ENCODE data around the gene BTK. TPM values are rescaled to one million over a fixed set of nuclear protein-coding genes. Genes with fewer than 3 reads are reported as not detected.

BTK gene
- total RNA-seq, 2 experiments from 2014 or later: 0.42 to 0.49 TPM

- no peaks in the 10 kb centered on the region for H3K27me3 ChIP-seq (ENCODE audit: control insufficient read depth in 1 of 2, insufficient read depth in 2 of 2, low read length in 2 of 2)
- peaks cover 19% of the 10 kb centered on the region for H3K36me3 ChIP-seq (ENCODE audit: insufficient read depth, low read length)
- no peaks in the 10 kb centered on the region for H3K9me3 Mint-ChIP-seq
- intact Hi-C loops (cut with DNase I, micrococcal nuclease): loop anchor here (5.0 to 10.0 kb wide), 6 partner anchors 70 to 1445 kb away; partner anchors contain the start of genes ZMAT1 (in 2 of the 2), GPRASP1 (in 1 of the 2) and TIMM8A (in 1 of the 2)
- H3K4me3 Mint-ChIP-seq: peak overlapping the region; percentile 94
- DNase-seq: no peak
- H3K4me1 ChIP-seq (ENCODE audit: insufficient read depth, low read length): peaks cover 26% of the 10 kb centered on the region
- TF ChIP-seq, protein P1, sequence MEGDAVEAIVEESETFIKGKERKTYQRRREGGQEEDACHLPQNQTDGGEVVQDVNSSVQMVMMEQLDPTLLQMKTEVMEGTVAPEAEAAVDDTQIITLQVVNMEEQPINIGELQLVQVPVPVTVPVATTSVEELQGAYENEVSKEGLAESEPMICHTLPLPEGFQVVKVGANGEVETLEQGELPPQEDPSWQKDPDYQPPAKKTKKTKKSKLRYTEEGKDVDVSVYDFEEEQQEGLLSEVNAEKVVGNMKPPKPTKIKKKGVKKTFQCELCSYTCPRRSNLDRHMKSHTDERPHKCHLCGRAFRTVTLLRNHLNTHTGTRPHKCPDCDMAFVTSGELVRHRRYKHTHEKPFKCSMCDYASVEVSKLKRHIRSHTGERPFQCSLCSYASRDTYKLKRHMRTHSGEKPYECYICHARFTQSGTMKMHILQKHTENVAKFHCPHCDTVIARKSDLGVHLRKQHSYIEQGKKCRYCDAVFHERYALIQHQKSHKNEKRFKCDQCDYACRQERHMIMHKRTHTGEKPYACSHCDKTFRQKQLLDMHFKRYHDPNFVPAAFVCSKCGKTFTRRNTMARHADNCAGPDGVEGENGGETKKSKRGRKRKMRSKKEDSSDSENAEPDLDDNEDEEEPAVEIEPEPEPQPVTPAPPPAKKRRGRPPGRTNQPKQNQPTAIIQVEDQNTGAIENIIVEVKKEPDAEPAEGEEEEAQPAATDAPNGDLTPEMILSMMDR (IDR thresholded peaks at IDR 0.05): no peak
- no peaks in the 10 kb centered on the region for H3K27me3 Mint-ChIP-seq
- peaks cover 44% of the 10 kb centered on the region for H3K36me3 Mint-ChIP-seq (ENCODE audit: low read depth)
- no peaks in the 10 kb centered on the region for H3K9me3 ChIP-seq (ENCODE audit: control insufficient read depth in 1 of 2, insufficient read depth in 1 of 2, low read length in 2 of 2)
- ATAC-seq (ENCODE audit: poor library complexity): no peak
- POLR2A ChIA-PET: interaction anchor here (1.0 to 3.5 kb wide), 4 partner anchors 10 to 515 kb away, joined by 3 to 16 read pairs (median 8); partner anchors contain the start of genes ARMCX4, GLA, HNRNPH2 and RPL36A
- CTCF ChIA-PET: interaction anchor here (2.9 kb wide), 1 partner anchor 27 kb away, joined by 12 read pairs; the partner anchor contains the start of gene RPL36A
- peak overlapping the region; percentile 96 for H3K27ac Mint-ChIP-seq
- H3K4me1 Mint-ChIP-seq (ENCODE audit: low read depth): peaks cover 62% of the 10 kb centered on the region
- no peak overlapping the region for H3K4me3 ChIP-seq (ENCODE audit: low read length)
- no peak overlapping the region for H3K27ac ChIP-seq (ENCODE audit: low read depth in 1 of 2, low read length in 2 of 2)
Measured at GRCh38 chrX:101417190-101417589, 31.2 kb upstream of the BTK start.

DNA sequence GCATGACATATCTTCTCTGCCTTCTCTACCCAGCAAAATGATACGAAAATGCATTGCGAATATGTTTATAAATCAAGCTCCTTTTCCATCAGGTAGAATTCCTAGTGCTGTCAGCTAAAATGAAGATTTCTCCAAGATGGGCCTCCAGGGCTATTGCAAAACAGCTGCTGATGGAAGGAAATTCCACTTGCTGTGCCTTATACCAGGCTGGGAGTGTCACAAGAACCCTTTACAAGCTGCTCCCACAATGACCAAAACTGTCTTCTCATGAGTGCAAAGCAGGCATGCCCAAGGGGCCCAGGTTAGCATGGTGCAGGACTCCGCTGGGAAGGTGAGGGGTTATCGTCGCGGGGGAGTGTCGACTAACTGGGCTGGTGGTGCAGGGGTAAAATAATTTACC lies 30.7 kb upstream of the BTK start:
- CTCF ChIA-PET: interaction anchor here (2.9 kb wide), 1 partner anchor 26 kb away, joined by 12 read pairs; the partner anchor contains the start of gene RPL36A
- no peak for DNase-seq

More for the DNA sequence above, 30.7 kb upstream of the BTK start:
- H3K36me3 ChIP-seq (ENCODE audit: insufficient read depth, low read length): peaks cover 23% of the 10 kb centered on the region
- Mint-ChIP-seq H3K4me3 (peak overlapping the region; percentile 94), H3K36me3 (ENCODE audit: low read depth) (peaks cover 48% of the 10 kb centered on the region), H3K27me3 (no peaks in the 10 kb centered on the region), H3K27ac (peak overlapping the region; percentile 96), H3K9me3 (no peaks in the 10 kb centered on the region), H3K4me1 (ENCODE audit: low read depth) (peaks cover 67% of the 10 kb centered on the region)
- intact Hi-C loops (cut with DNase I, micrococcal nuclease): loop anchor here (5.0 to 10.0 kb wide), 6 partner anchors 69 to 1446 kb away; partner anchors contain the start of genes ZMAT1 (in 2 of the 2), GPRASP1 (in 1 of the 2) and TIMM8A (in 1 of the 2)
- TF ChIP-seq, protein P1 (IDR thresholded peaks at IDR 0.05): no peak
- H3K27ac ChIP-seq (ENCODE audit: low read depth in 1 of 2, low read length in 2 of 2): no peak overlapping the region
- no peak for ATAC-seq (ENCODE audit: poor library complexity)
- POLR2A ChIA-PET: interaction anchor here (2.2 to 3.5 kb wide), 3 partner anchors 26 to 515 kb away, joined by 5 to 16 read pairs (median 12); partner anchors contain the start of genes ARMCX4, RPL36A and ZMAT1
- no peak overlapping the region for H3K4me3 ChIP-seq (ENCODE audit: low read length)
- H3K27me3 ChIP-seq (ENCODE audit: control insufficient read depth in 1 of 2, insufficient read depth in 2 of 2, low read length in 2 of 2): no peaks in the 10 kb centered on the region
- H3K4me1 ChIP-seq (ENCODE audit: insufficient read depth, low read length): peaks cover 27% of the 10 kb centered on the region
- H3K9me3 ChIP-seq (ENCODE audit: control insufficient read depth in 1 of 2, insufficient read depth in 1 of 2, low read length in 2 of 2): no peaks in the 10 kb centered on the region

Data from CD4-positive, alpha-beta T cell (primary cell).